Stimulated activated CD4-positive, alpha-beta T cell treated with anti-CD3 and anti-CD28 coated beads, Interleukin-1b, Interleukin-23, amount 100 ng/mL, for 48 hours (primary cell): Measurements from ENCODE around the gene CRAT.
A peak's percentile ranks its signal among the peaks of the same experiment; 100 is the strongest.

Experiments used
- DNase-seq: peaks from one replicate; pipeline ENCODE4 v3.0.0-alpha.2; 2020

Gene CRAT

GRCh38 chr9:129110740-129111527, at the start of gene CRAT, which contains the start of gene PTPA:
TSS of gene CRAT (minus strand) at chr9:129110793. CDS start at chr9:129110509, 284 bp downstream.
TSS of gene PTPA (plus strand) at chr9:129111415. CDS start at chr9:129111601, 186 bp downstream.
- peak; percentile 96 for DNase-seq

GRCh38 chr9:129156163-129156562, 45.6 kb upstream of the CRAT start:
- no peak for DNase-seq

GRCh38 chr9:129154866-129155477, 44.4 kb upstream of the CRAT start:
- no peak for DNase-seq

GRCh38 chr9:129151469-129151868, 40.9 kb upstream of the CRAT start:
- no peak for DNase-seq

GRCh38 chr9:129150672-129151211, 40.1 kb upstream of the CRAT start:
- DNase-seq = no peak

GRCh38 chr9:129150122-129150521, 39.5 kb upstream of the CRAT start:
- DNase-seq = no peak

- DNase-seq = no peak
These were observed 38.8 kb upstream of the CRAT start for GRCh38 chr9:129149442-129149841.

- no peak for DNase-seq
These were observed 38.0 kb upstream of the CRAT start for GRCh38 chr9:129148463-129149204.

GRCh38 chr9:129146441-129146941, 35.9 kb upstream of the CRAT start:
- DNase-seq = no peak

- DNase-seq = no peak
These were observed 35.3 kb upstream of the CRAT start for GRCh38 chr9:129145841-129146292.

GRCh38 chr9:129145316-129145715, 34.7 kb upstream of the CRAT start:
- DNase-seq = no peak

GRCh38 chr9:129143031-129143927, 32.7 kb upstream of the CRAT start:
- peak; percentile 65 for DNase-seq

- DNase-seq = no peak
These were observed 31.7 kb upstream of the CRAT start for GRCh38 chr9:129142138-129142935.

GRCh38 chr9:129141066-129142041, 30.8 kb upstream of the CRAT start:
- no peak for DNase-seq

- peak; percentile 28 for DNase-seq
These were observed 29.9 kb upstream of the CRAT start for GRCh38 chr9:129140397-129141065.

GRCh38 chr9:129139993-129140396, 29.4 kb upstream of the CRAT start:
- DNase-seq = peak; percentile 88

- peak; percentile 72 for DNase-seq
These were observed 28.8 kb upstream of the CRAT start for GRCh38 chr9:129139233-129139992.

GRCh38 chr9:129138476-129139232, 28.1 kb upstream of the CRAT start:
- no peak for DNase-seq
